ENCODE results near the gene CNTNAP4. TPM values are rescaled to one million over a fixed set of nuclear protein-coding genes. Genes with fewer than 3 reads are reported as not detected.

CNTNAP4 gene
- total and polyA plus RNA-seq, 4 donors, result 0.06 to 0.09 TPM; not detected in 2

- H3K4me1 ChIP-seq (ENCODE audit: control insufficient read depth in 4 of 4, insufficient read depth in 4 of 4, low read length in 3 of 4), result peaks cover 0 to 30% (median 24%) of the 10 kb centered on the region in 4 donors
- no peak for DNase-seq (ENCODE audit: low spot score)
- H3K9me3 ChIP-seq (ENCODE audit: control insufficient read depth in 4 of 4, low read length in 3 of 4), result no peaks in the 10 kb centered on the region
- H3K27me3 ChIP-seq (ENCODE audit: control insufficient read depth in 4 of 4, insufficient read depth in 4 of 4, low read length in 3 of 4), result no peaks in the 10 kb centered on the region
- no peak overlapping the region for H3K9ac ChIP-seq (ENCODE audit: low read depth in 1 of 2, low read length in 2 of 2)
- 96% methylated on average over 1 of the region's 1 CpG for WGBS
- H3K36me3 ChIP-seq (ENCODE audit: control insufficient read depth in 4 of 4, insufficient read depth in 3 of 4, low read depth in 1 of 4, low read length in 3 of 4), result no peaks in the 10 kb centered on the region
- no peak overlapping the region for H3K4me3 ChIP-seq (ENCODE audit: low read depth in 1 of 3, low read length in 3 of 3)
- no peak for TF ChIP-seq CTCF (IDR thresholded peaks at IDR 0.05; ENCODE audit: low read depth, low read length, missing input control)
- TF ChIP-seq RAD21 (IDR thresholded peaks at IDR 0.05), result no peak
- TF ChIP-seq FOXA1 (IDR thresholded peaks at IDR 0.05), result no peak
- TF ChIP-seq HNF4G (IDR thresholded peaks at IDR 0.05), result no peak
- TF ChIP-seq RXRA (IDR thresholded peaks at IDR 0.05), result no peak
- no peak for TF ChIP-seq GABPA (IDR thresholded peaks at IDR 0.05 in 1 of 2, conservative IDR thresholded peaks at IDR 0.05 in 1 of 2)
- TF ChIP-seq NR2F2 (IDR thresholded peaks at IDR 0.05), result no peak
- no peak for TF ChIP-seq JUND (IDR thresholded peaks at IDR 0.05)
- no peak for TF ChIP-seq ATF3 (IDR thresholded peaks at IDR 0.05)
- no peak for TF ChIP-seq EGR1 (IDR thresholded peaks at IDR 0.05; ENCODE audit: low read depth in 2 of 2)
- TF ChIP-seq YY1 (IDR thresholded peaks at IDR 0.05), result no peak
- no peak for TF ChIP-seq MAX (IDR thresholded peaks at IDR 0.05)
- no peak for TF ChIP-seq TAF1 (conservative IDR thresholded peaks at IDR 0.05)
- no peak for TF ChIP-seq SP1 (IDR thresholded peaks at IDR 0.05)
- no peak for TF ChIP-seq ZBTB33 (IDR thresholded peaks at IDR 0.05)
- no peak for TF ChIP-seq REST (IDR thresholded peaks at IDR 0.05)
- no peak overlapping the region for H3K27ac ChIP-seq (ENCODE audit: low read depth in 1 of 2, low read length in 2 of 2)
Observed at GRCh38 chr16:76486740-76487139, 209.5 kb downstream of the CNTNAP4 start.

All from liver (tissue), 9 donors.